HL-60 (cell line): ENCODE measurements around the gene SPDYE2.
"Not testable (repeated sequence)": the region's sequence is repeated elsewhere in the genome, so short reads cannot be mapped to it uniquely, and the experiment has no call there.

Experiments used
- CTCF ChIP-seq: IDR thresholded peaks from one replicate; pipeline ENCODE4 v1.5.1; 2011; ENCODE audit warnings: low read length, control low read depth, inconsistent platforms; ENCODE audit not compliant: insufficient read depth
- GABPA ChIP-seq: IDR thresholded peaks from 2 replicates; pipeline ENCODE4 v1.6.1; 2012; ENCODE audit warnings: low read depth

DNA sequence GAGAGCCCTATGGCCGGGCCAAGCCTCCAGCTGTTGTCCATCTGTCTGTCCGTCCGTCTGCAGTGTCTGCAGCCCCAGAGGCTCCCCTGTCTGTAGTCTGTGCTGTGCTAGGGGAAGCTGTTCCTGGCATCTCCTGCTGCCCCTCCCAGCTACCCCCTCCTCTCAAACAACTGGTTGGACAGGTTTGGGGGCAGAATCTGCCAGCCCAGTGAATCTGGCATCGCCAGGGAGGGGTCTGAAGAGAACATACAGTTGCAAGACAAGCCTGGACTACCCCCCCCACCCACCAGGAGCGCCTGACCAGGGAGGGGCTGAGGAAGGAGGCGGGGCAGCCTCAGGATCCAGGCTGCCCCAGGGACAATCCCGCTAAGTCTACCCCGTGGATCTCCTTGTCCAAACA, 7.4 kb upstream of the SPDYE2 start, which contains the start of gene UPK3BL2:
- not testable (repeated sequence) for TF ChIP-seq GABPA, CTCF
